ENCODE data around the gene WIPI1.

DNA sequence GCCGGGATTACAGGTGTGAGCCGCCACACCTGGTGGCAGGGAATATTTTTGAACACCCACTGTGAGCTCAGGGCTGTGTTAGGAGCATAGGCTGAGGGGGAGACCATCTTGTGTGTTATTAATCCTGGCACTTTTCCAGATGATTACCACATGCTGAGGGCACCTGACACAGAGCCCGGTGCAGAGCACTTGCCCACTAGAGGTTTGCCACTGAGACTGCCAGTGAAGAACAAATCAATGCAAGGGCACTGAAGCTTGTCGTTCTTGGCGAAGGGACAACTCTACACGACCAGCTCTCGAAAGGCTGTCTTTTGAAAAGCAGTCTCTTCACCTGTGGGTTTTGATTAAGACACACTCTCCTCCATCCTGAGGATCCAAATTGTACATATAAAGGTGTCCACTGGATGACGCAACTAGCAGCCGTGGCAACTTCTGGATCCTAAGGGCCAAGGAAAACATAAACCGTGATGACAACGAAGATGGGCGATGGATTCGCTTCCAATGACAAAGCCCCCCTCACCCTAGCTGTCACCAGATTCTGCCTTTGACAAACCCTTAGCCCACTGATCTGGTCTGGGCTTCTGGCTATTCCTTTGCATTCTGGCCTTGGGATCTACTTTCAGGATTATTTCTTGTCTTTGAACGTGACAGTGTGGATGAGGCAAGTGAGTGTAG lies 28.7 kb downstream of the WIPI1 start:
- no peak for TF ChIP-seq EP300 (IDR thresholded peaks at IDR 0.05)
- no peak for TF ChIP-seq POLR2A (IDR thresholded peaks at IDR 0.05)
- TF ChIP-seq, protein P1, sequence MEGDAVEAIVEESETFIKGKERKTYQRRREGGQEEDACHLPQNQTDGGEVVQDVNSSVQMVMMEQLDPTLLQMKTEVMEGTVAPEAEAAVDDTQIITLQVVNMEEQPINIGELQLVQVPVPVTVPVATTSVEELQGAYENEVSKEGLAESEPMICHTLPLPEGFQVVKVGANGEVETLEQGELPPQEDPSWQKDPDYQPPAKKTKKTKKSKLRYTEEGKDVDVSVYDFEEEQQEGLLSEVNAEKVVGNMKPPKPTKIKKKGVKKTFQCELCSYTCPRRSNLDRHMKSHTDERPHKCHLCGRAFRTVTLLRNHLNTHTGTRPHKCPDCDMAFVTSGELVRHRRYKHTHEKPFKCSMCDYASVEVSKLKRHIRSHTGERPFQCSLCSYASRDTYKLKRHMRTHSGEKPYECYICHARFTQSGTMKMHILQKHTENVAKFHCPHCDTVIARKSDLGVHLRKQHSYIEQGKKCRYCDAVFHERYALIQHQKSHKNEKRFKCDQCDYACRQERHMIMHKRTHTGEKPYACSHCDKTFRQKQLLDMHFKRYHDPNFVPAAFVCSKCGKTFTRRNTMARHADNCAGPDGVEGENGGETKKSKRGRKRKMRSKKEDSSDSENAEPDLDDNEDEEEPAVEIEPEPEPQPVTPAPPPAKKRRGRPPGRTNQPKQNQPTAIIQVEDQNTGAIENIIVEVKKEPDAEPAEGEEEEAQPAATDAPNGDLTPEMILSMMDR (IDR thresholded peaks at IDR 0.05), result no peak

All from suprapubic skin (tissue), 3 donors.